Measurements from ENCODE around the gene ZBP1. TPM values are rescaled to one million over a fixed set of nuclear protein-coding genes. Genes with fewer than 3 reads are reported as not detected.

ZBP1 gene
- total RNA-seq, 2 experiments from 2014 or later, result 39.0 to 40.1 TPM

DNA sequence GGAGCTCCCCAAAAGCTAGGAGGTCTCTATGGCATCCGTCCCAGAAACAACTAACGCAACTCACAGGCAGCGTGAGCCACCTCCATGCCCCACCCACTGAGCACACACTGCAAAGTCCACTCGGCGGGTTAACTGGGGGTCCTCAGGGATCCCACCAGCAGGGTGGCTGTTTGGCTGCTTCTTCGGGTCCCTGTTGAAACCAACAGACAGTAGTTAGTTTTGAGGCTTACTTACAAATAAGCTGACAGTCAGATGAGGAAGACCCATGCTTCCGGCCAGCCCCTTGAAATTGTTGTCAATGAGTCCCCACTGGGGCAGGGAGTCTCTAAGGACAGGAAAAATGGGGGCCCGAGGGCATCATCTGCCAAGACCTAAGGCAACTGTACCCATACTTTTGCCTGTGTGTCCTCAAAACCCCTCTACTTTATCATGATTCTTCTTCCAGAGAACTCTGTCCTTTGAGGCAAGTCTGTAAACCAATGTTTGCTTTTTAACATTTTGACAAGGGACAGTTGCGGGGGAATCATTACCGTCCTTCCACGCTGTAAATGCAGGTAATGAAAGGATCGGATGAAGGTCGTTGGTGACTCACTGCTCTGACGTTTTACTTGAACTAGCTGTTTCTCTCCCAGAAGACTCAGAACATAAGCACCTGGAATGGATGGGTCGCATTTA lies 61.5 kb downstream of the ZBP1 start:
- no peak overlapping the region for H3K4me3 ChIP-seq (ENCODE audit: low read length)
- no peak overlapping the region for H3K4me3 Mint-ChIP-seq
- ATAC-seq (ENCODE audit: poor library complexity), result no peak
- TF ChIP-seq CTCF (IDR thresholded peaks at IDR 0.05), result no peak
- no peaks in the 10 kb centered on the region for H3K4me1 Mint-ChIP-seq (ENCODE audit: low read depth)
- H3K27me3 ChIP-seq (ENCODE audit: control insufficient read depth in 1 of 2, insufficient read depth in 2 of 2, low read length in 2 of 2), result peaks cover 0 to 6% of the 10 kb centered on the region in 2 experiments
- H3K27ac ChIP-seq (ENCODE audit: low read depth in 1 of 2, low read length in 2 of 2), result no peak overlapping the region
- DNase-seq, result no peak
- no peaks in the 10 kb centered on the region for H3K36me3 ChIP-seq (ENCODE audit: insufficient read depth, low read length)
- peaks cover 48% of the 10 kb centered on the region for H3K27me3 Mint-ChIP-seq
- H3K36me3 Mint-ChIP-seq (ENCODE audit: low read depth), result no peaks in the 10 kb centered on the region
- H3K27ac Mint-ChIP-seq, result no peak overlapping the region
- intact Hi-C loops (cut with DNase I, micrococcal nuclease), result no loop called here
- H3K9me3 ChIP-seq (ENCODE audit: control insufficient read depth in 1 of 2, insufficient read depth in 1 of 2, low read length in 2 of 2), result no peaks in the 10 kb centered on the region
- ChIA-PET POLR2A (no interaction called here), CTCF (no interaction called here)
- H3K9me3 Mint-ChIP-seq, result no peaks in the 10 kb centered on the region
- no peaks in the 10 kb centered on the region for H3K4me1 ChIP-seq (ENCODE audit: insufficient read depth, low read length)

DNA sequence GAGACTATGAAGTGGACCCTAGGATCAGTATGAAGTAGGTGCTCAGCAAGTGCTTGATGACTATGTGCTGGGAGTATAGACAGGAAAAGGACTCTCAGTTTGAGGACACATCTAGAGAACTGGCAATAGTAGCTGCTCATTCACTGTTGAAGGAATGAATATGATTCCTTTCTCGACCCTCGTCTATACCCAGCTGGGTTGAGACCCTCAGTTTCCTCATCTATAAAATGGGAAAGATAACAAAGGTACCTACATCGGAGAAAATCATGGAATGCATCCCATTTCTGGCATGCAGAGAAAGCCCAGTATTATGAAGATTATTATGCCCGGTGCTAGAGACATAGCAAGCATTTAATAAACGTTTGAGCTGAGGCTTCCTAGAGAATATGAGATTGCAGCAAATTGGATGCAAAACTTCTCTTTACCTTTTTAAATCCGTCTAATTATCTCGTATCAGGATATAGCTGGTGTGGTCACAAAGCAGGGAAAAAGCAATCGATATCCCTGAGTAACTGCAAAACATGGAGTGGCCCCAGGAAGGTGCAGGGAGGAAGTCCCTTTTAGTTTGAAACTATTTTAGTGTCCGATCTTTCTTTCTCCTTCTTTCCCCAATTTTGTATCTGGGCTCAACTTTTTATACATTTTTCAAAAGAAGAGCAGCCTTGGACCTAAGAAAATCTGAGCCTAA lies 62.2 kb downstream of the ZBP1 start:
- H3K27me3 ChIP-seq (ENCODE audit: control insufficient read depth in 1 of 2, insufficient read depth in 2 of 2, low read length in 2 of 2), result peaks cover 0 to 6% of the 10 kb centered on the region in 2 experiments
- Mint-ChIP-seq H3K4me3 (no peak overlapping the region), H3K36me3 (ENCODE audit: low read depth) (no peaks in the 10 kb centered on the region), H3K9me3 (no peaks in the 10 kb centered on the region), H3K27ac (no peak overlapping the region), H3K4me1 (ENCODE audit: low read depth) (no peaks in the 10 kb centered on the region), H3K27me3 (peaks cover 48% of the 10 kb centered on the region)
- H3K4me3 ChIP-seq (ENCODE audit: low read length), result no peak overlapping the region
- H3K27ac ChIP-seq (ENCODE audit: low read depth in 1 of 2, low read length in 2 of 2), result no peak overlapping the region
- H3K4me1 ChIP-seq (ENCODE audit: insufficient read depth, low read length), result no peaks in the 10 kb centered on the region
- intact Hi-C loops (cut with DNase I, micrococcal nuclease), result no loop called here
- ChIA-PET POLR2A (no interaction called here), CTCF (no interaction called here)
- ATAC-seq (ENCODE audit: poor library complexity) (no peak), DNase-seq (no peak)
- no peaks in the 10 kb centered on the region for H3K36me3 ChIP-seq (ENCODE audit: insufficient read depth, low read length)
- no peaks in the 10 kb centered on the region for H3K9me3 ChIP-seq (ENCODE audit: control insufficient read depth in 1 of 2, insufficient read depth in 1 of 2, low read length in 2 of 2)
- TF ChIP-seq CTCF (IDR thresholded peaks at IDR 0.05), result no peak

DNA sequence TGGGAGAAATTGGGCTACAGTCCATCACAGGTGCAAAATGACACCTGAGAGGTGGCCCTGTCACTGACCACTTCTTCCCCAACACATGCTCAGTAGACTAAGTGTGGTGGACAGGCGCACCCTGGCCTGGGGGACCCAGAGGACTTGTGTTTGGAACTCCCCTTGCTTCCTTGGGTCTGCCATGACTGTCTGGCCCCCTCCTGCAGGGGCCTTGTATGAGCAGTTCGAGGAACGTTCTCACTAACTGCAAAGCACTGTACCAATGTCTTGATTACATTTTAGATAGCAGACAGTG lies 63.3 kb downstream of the ZBP1 start:
- ChIA-PET CTCF (no interaction called here), POLR2A (no interaction called here)
- Histone ChIP-seq H3K4me1 (ENCODE audit: insufficient read depth, low read length) (no peaks in the 10 kb centered on the region), H3K36me3 (ENCODE audit: insufficient read depth, low read length) (no peaks in the 10 kb centered on the region), H3K4me3 (ENCODE audit: low read length) (no peak overlapping the region), H3K9me3 (ENCODE audit: control insufficient read depth in 1 of 2, insufficient read depth in 1 of 2, low read length in 2 of 2) (no peaks in the 10 kb centered on the region), H3K27me3 (ENCODE audit: control insufficient read depth in 1 of 2, insufficient read depth in 2 of 2, low read length in 2 of 2) (peaks cover 0 to 7% of the 10 kb centered on the region in 2 experiments), H3K27ac (ENCODE audit: low read depth in 1 of 2, low read length in 2 of 2) (no peak overlapping the region)
- DNase-seq (no peak), ATAC-seq (ENCODE audit: poor library complexity) (no peak)
- TF ChIP-seq CTCF (IDR thresholded peaks at IDR 0.05), result no peak
- intact Hi-C loops (cut with DNase I, micrococcal nuclease), result no loop called here
- H3K4me3 Mint-ChIP-seq, result no peak overlapping the region
- H3K27me3 Mint-ChIP-seq, result peaks cover 44% of the 10 kb centered on the region
- no peaks in the 10 kb centered on the region for H3K4me1 Mint-ChIP-seq (ENCODE audit: low read depth)
- H3K27ac Mint-ChIP-seq, result no peak overlapping the region
- H3K9me3 Mint-ChIP-seq, result no peaks in the 10 kb centered on the region
- no peaks in the 10 kb centered on the region for H3K36me3 Mint-ChIP-seq (ENCODE audit: low read depth)

Measured in CD4-positive, alpha-beta T cell (primary cell).